ENCODE data around the gene MYO1G. TPM values are rescaled to one million over a fixed set of nuclear protein-coding genes. Genes with fewer than 3 reads are reported as not detected.

MYO1G gene
- total RNA-seq, 1 donor from 2014 or later = 1.1 TPM

DNA sequence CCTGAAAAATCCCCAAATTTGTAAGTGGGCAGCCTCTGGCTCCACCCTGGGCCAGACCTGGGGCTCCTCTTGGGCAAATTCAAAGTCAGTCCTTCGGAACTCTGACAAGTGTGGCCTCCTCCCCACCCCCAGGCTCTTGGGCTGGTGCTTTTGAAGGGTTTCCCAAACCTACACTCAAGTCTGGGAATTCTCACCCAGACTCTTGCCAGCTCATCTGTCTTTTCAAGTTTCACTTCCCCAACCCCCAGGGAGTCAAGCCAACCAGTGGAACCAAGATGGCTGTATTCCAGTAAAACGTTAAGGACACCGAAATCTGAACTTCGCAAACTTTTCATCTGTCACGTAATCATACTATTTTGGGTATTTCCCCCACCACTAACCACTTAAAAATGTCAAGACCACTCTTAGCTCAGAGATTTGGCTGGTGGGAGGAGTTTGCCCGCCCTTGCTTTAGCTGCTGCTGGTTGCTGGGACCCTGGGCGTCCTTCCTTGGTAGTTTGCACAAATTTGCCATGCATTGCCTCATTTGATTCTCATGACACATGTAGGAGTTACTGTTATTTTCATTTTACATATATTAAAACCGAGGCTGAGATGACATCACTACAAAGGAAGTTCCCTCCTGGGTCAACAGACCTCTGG, 1.7 kb upstream of the MYO1G start:
- ATAC-seq = peak; percentile 33

DNA sequence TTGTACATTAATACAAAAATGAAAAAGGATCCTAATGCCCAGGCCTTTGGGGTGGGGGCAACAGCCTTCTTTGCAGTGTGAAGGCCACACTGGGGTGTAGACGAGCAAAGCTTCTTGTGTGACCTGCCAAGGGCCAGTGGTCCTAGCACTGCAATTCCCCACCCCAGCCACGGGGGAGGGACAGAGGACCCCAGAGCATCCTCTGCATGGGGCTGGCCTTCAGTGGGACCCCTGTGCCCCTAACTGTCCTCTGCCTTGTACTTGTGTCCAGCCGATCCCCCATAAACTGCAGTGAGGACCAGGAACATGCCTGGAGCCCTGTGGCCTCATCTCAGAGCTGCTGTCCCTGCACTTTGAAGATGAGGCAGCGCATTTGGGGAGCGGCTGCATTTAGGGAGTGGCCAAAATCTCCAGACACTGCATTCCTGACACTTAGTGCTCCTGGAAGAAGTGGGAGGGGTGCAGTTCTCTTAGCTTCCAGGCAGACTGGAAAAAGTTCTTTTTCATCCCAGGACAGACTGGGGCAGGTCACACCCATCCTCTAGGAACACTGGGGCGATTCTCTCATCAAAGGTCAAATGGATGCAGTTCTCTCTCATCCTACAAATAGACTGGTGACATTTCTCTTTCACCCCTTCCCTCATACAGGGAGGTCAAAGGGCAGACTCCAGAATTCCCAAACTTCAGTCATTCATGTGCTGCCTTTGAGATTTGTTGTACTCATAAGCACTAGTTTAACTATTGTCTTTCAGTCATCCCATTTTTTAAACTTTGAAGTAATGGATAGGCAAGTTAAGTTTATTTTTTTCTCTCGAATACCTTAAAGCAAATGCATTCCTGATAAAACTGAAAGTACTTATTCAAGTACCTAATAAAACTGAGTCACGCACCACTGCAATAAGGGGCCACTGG, 922 bp upstream of the MYO1G start:
- peak; percentile 69 for ATAC-seq

DNA sequence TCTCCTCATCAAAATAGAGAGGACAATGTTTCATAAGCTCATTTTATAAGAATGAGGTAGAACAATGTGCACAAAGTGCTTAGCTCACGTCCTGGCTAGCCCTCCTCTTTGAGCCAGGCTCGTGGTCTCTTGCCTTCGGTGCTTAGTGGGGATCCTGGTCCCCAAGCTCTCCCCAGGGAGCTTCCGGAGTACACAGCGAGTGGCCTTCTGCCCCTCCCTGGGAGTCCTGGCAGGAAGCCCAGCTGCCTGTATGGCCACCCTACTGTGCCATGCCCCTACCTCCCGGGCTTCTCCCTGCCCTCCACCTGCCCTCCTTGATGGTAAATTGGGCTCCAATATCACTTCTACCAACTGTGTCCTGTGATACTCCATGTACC, 868 bp downstream of the MYO1G start:
- no peak for ATAC-seq

DNA sequence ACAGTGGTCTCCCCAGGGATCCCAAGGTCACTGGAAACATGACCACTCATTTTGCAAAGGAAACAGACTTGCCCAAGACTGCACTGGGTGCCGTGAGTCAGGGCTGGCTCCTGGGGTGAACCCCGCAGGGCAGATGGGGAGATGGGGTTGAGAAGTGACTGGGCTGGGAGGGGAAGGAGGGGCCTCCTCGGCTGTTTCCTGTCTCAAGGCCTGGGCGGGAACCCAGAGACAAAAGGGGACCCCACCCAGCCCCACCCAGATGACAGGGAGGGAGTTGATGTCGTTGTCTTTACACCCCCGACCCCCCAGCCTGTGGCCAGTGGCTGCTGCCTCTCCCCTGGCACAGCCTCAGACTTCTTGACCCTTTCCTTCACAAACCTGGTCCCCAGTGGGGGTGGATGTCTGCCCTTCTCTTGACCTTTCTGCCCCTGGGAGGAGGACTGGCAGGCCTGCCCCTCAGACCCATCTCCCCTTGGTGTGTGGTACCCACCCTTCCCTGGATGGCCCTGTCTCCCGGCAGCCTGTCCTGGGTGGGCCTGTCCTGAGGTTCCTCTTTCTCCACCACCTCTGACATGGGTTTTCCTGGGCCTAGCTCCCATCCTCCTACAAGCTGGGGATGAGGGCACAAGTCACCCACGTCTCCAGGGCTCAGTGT, 1.4 kb downstream of the MYO1G start:
- ATAC-seq = peak; percentile 25

GRCh38 chr7:44976746-44977196, 2.0 kb downstream of the MYO1G start:
- no peak for ATAC-seq

- ATAC-seq = no peak
Observed at GRCh38 chr7:44976040-44976745, 2.6 kb downstream of the MYO1G start.

DNA sequence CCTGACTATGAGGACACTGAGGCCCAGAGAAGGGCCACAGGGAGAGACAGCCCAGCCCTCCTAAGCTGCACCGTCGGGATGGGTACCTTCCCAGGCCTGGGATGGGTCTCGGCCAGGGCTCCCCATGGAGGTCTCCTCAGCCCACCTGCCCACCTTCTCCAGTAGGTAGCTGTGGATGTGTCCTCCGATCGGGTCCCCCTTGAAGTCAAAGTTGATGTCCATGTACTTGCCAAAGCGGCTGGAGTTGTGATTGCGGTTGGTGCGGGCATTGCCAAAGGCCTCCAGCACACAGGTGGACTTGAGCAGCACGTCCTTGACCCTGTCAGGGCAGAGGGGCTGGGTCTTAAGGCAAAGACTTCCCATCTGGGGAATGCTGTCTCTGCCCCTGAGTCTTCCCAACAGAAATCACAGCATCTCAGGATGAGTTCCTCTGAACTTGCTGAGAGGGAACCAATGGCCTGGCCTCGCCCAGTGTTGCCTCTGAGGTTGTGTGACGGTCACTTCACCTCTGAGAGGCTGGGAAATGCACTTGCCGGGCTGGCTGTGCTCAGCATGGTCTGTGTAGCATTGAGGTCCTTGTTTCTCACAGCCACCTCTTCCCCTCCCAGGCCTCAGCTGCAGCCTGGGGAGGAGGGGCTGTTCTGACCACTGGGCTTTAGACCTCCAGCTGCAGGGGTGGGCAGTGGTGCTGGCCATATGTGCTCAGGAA, 3.3 kb downstream of the MYO1G start:
- no peak for ATAC-seq

GRCh38 chr7:44974549-44974948, 4.3 kb downstream of the MYO1G start:
- no peak for ATAC-seq

GRCh38 chr7:44973610-44974401, 5.0 kb downstream of the MYO1G start:
- peak; percentile 16 for ATAC-seq

DNA sequence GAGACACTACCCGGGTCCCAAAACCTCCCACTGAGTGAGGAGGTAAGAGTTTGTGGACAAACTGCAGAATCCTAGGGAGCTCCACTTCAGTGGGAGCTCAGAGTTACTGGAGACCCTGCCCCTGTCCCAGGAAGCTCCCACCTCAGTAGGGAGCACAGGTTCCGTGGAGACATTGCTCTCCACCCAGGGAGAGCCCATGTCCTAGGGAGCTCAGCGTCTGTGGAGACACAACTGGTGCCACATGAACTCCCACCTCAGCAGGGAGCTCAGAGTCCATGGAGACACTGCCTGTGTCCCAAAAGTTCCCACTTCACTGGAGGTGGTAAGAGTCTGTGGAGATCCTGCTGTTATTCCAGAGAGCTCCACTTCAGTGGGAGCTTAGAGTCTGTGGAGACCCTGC, 6.3 kb downstream of the MYO1G start:
- ATAC-seq = no peak

GRCh38 chr7:44971902-44972441, 6.8 kb downstream of the MYO1G start:
- no peak for ATAC-seq

- no peak for ATAC-seq
Observed at GRCh38 chr7:44971188-44971901, 7.5 kb downstream of the MYO1G start.

DNA sequence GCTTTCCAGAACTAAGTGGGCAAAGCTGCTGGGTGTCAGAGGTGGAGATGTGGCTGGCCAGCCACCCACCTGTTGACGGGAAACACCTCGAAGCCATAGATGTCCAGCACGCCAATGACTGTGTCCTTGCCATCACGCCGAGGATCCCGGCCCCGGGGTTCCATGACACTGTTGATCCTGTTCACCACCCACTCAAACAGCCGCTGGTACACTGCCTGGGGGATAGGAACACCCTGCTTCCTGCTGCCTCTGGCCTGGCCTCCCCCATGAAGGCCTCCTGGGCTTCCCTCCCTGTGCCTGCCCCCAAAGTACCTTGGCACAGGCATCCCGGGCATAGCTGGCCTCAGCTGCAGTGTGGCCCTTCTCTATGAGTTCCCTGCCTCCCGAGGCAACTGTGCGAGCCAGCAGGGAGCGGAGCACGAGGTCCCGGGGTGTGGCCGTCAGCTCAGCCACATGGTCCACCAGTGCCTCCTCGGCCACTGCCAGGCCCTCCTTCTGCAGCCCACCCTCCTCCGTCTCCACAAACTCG, 8.2 kb downstream of the MYO1G start:
- ATAC-seq = no peak

DNA sequence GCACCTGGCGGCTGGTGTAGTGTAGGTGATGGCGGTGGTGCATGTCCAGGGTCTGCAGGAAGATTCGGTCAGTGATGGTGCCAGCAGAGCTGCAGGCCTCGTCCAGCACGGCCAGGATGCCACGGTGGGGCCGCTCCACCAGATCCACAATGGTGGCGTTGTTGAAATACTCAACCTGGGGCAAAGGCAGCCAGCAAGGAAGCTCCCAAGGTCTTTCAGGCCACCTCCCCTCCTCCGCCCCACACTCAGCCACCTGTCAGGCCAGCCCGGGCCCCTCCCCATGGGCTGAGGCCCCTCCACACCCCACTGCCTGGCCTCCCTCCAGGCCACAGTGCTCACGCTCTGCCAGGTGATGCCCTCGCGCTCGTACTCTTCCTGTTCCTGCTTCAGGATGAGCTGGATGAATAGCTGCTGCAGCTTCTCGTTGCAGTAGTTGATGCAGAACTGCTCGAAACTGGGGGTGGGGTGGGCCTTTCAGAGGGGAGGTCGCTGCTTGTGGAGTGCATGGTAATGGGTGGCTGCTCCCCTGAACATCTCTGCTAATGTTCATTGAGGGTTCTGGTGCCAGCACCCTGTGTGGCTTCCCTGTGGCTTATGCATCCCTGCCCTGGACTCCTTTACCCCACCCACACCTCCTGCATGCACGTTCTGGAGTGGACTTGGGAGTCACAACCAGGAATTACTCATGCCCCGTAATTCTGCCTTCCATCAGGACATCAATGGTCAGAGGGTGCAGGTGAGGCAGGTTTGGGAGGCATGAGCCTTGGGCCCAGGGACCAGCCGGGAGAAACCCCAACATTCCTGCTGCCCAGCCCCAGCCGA, 8.9 kb downstream of the MYO1G start:
- ATAC-seq = no peak

DNA sequence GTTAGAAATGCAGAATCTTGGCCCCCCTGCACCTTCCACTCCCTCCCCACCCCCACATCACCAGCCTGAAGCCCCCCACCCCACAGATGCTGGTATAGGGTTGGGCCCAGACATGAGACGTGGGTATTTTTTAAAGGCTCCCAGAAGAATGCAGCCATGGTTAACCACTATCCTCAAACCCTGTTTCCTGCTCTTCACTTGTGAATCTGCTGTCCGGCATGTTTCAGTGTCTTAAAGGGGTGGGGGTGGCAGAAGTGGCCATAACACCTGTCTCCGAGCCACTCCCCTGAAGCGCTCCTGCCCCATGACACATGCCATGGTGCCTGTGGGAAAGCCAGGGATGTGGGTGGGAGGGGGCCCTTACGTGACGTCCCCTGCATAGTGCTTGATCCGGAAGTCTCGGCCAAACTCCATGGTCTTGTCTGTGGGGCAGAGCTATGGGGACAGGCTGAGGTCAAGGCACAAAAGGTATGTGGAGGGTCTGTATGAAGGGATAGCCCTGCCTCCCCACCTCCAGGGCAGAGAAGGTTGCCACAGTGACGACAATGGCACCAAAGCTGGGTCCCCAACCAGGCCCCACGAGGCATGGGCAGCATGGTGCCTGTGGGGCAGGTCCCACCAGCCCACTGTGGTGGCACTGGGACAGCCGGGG, 9.6 kb downstream of the MYO1G start:
- no peak for ATAC-seq

DNA sequence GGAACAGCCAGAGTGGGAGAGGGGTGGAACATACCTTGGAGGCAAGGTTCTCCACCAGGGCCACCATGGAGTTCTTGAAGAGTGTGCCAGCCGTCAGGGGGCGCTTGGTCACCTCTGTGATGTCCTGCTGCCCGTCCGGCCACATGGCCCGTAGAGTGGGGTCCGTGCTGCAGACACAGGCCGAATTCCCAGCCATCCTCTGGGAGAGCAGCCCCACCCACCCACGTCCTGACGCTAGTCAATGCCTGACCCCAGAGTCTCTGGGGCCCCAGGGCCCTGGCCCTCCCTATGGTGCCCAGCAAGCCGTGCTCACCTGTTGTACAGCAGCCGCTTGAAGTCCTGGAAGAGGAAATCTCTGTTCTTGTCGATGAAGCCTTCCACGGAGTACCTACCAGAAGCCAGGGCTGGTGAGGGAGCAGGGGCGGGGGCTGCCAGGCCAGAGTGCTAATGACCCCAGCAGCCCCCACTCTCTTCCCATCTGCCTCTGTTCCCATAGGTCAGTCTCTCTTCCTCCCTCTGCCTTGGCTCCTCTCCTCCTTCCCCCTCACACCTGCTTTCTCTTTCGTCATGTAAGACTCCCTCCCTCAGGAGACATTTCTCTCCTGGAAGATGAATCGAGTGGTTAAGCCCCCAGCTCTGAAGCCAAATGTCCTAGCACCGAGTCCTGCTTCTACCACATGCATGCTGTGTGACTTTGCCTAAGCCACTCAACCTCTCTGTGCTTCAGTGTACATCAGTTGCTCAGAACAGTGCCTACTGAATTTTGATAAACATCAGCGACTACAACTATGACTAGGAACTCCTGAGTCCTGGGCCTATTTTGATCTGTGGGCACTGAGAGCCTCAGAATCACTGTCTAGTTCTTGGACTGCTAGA, 11.0 kb downstream of the MYO1G start:
- no peak for ATAC-seq

DNA sequence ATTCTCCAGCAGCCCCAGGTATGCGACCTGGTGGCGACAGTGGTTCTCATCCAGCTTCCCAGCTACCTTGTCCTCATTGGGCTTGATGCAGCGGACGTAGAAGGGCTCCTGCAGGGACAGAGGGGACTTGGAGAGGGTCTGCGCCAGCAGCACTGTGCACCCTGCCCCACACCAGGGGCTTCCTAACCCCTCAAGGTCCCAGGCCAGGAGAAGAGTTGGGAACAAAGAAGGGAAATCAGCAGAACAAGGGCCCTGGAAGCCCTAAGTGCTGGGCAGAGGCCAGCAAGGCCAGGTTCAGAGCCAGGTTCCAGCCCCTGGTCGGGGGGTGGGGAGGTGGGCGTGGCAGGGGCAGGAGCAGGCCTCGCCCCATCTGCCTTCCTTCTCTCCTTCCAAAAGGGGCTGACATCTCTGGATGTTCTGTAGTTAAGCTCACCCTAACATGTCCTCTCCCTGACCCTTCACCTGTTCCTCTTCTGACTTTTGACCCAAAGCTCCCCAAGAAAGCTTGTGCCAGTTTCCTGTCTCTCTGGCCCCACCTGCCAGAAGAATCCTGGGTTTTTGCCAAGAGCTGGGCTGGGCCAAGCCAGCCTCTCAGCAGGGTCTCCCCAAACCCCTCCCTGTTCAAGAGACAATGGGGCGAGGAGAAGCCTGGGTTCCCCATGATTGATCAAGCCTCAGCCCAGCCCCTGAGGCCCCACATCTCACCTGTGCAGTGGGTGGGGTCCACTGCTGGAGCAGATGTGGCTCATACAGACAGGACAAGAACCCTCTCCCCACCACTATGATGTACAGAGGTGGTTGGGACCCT, 11.9 kb downstream of the MYO1G start:
- ATAC-seq = no peak
